ENCODE measurements around the gene PHACTR4. TPM values are rescaled to one million over a fixed set of nuclear protein-coding genes. Genes with fewer than 3 reads are reported as not detected.

PHACTR4 gene
- total and polyA plus RNA-seq, 2 of the 13 experiments (the other 11 are each of a cell fraction or from before 2014, with no cell fraction given), result 13.9 to 17.1 TPM

- TF ChIP-seq, protein P1, sequence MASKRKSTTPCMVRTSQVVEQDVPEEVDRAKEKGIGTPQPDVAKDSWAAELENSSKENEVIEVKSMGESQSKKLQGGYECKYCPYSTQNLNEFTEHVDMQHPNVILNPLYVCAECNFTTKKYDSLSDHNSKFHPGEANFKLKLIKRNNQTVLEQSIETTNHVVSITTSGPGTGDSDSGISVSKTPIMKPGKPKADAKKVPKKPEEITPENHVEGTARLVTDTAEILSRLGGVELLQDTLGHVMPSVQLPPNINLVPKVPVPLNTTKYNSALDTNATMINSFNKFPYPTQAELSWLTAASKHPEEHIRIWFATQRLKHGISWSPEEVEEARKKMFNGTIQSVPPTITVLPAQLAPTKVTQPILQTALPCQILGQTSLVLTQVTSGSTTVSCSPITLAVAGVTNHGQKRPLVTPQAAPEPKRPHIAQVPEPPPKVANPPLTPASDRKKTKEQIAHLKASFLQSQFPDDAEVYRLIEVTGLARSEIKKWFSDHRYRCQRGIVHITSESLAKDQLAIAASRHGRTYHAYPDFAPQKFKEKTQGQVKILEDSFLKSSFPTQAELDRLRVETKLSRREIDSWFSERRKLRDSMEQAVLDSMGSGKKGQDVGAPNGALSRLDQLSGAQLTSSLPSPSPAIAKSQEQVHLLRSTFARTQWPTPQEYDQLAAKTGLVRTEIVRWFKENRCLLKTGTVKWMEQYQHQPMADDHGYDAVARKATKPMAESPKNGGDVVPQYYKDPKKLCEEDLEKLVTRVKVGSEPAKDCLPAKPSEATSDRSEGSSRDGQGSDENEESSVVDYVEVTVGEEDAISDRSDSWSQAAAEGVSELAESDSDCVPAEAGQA (IDR thresholded peaks at IDR 0.05; ENCODE audit: low read depth), result peak; percentile 78; the same call in 1 of the 2 replicates
- TF ChIP-seq, protein P1 (CRISPR knock-in tag; IDR thresholded peaks at IDR 0.05; ENCODE audit: borderline replicate concordance), result no peak
- peak; percentile 49; the same call in 1 of the 2 replicates for TF ChIP-seq ZNF816 (CRISPR knock-in tag; IDR thresholded peaks at IDR 0.05; ENCODE audit: borderline replicate concordance)
- TF ChIP-seq NFYC (CRISPR knock-in tag; IDR thresholded peaks at IDR 0.05), result 0 out of 2 replicates have a peak, but pooled peaks have one; percentile 9
- no peak for TF ChIP-seq PCBP2 (optimal IDR thresholded peaks at IDR 0.05; ENCODE audit: low read depth, low read length, poor library complexity, severe bottlenecking)
- no peak for TF ChIP-seq GRHL1 (CRISPR knock-in tag; conservative IDR thresholded peaks at IDR 0.05)
- peak; percentile 46; the same call in 1 of the 2 replicates for TF ChIP-seq ZNF296 (CRISPR knock-in tag; conservative IDR thresholded peaks at IDR 0.05)
- TF ChIP-seq, protein P2, sequence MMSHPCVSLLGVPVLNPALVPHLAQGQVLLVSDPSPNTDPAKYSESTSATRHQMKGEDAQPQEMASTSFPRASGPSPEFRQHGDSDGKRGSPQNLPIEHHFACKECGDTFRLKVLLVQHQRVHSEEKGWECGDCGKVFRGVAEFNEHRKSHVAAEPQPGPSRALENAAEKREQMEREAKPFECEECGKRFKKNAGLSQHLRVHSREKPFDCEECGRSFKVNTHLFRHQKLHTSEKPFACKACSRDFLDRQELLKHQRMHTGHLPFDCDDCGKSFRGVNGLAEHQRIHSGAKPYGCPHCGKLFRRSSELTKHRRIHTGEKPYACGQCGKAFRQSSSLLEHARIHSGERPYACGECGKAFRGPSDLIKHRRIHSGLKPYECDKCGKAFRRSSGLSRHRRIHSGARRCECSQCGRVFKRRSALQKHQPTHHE (CRISPR knock-in tag; IDR thresholded peaks at IDR 0.05; ENCODE audit: borderline replicate concordance), result peak; percentile 42; the same call in 1 of the 2 replicates
- TF ChIP-seq ZNF431 (CRISPR knock-in tag; IDR thresholded peaks at IDR 0.05; ENCODE audit: borderline replicate concordance, low read depth), result no peak; the same call in 1 of the 2 replicates
- TF ChIP-seq, protein P3, sequence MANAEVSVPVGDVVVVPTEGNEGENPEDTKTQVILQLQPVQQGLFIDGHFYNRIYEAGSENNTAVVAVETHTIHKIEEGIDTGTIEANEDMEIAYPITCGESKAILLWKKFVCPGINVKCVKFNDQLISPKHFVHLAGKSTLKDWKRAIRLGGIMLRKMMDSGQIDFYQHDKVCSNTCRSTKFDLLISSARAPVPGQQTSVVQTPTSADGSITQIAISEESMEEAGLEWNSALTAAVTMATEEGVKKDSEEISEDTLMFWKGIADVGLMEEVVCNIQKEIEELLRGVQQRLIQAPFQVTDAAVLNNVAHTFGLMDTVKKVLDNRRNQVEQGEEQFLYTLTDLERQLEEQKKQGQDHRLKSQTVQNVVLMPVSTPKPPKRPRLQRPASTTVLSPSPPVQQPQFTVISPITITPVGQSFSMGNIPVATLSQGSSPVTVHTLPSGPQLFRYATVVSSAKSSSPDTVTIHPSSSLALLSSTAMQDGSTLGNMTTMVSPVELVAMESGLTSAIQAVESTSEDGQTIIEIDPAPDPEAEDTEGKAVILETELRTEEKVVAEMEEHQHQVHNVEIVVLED (CRISPR knock-in tag; IDR thresholded peaks at IDR 0.05; ENCODE audit: borderline replicate concordance), result peak; percentile 86
- peak; percentile 61; the same call in 1 of the 2 replicates for TF ChIP-seq ZNF691 (CRISPR knock-in tag; IDR thresholded peaks at IDR 0.05; ENCODE audit: borderline replicate concordance, low read depth)
- TF ChIP-seq, protein P4, sequence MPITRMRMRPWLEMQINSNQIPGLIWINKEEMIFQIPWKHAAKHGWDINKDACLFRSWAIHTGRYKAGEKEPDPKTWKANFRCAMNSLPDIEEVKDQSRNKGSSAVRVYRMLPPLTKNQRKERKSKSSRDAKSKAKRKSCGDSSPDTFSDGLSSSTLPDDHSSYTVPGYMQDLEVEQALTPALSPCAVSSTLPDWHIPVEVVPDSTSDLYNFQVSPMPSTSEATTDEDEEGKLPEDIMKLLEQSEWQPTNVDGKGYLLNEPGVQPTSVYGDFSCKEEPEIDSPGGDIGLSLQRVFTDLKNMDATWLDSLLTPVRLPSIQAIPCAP (CRISPR knock-in tag; IDR thresholded peaks at IDR 0.05; ENCODE audit: low read depth), result no peak
Measured at GRCh38 chr1:28369371-28370238, at the start of gene PHACTR4 (continued).
